ENCODE results near the gene IMPA2. TPM values are rescaled to one million over a fixed set of nuclear protein-coding genes. Genes with fewer than 3 reads are reported as not detected.
A peak's percentile ranks its signal among the peaks of the same experiment; 100 is the strongest.

IMPA2 gene
- total RNA-seq (2022) = 66.1 and 79.9 TPM in 2 replicates
- percentile 68 among the genes with signal in this experiment for Bru-seq, nascent RNA
- percentile 72 among the genes with signal in this experiment for BruChase-seq, experiment 1, labeled RNA remaining after a 2-hour chase
- percentile 69 among the genes with signal in this experiment for BruChase-seq, experiment 2, labeled RNA remaining after a 6-hour chase
- long read RNA-seq, transcript IMPA2-201 (8 exons, 1,534 nt) = major isoform, 83 of 95 reads
- long read RNA-seq, partial matches to known transcripts = 1 of 95 reads
- long read RNA-seq, other reads (novel, unspliced or antisense) = 9 of 95 reads

GRCh38 chr18:11981192-11981542 is at the start of gene IMPA2:
TSS of gene IMPA2 (plus strand) at chr18:11981507. CDS start at chr18:11981670, 163 bp downstream.
- peak within 1 kb of the TSS; percentile 97 for H3K27ac Mint-ChIP-seq (ENCODE audit: unreplicated experiment)
- Histone ChIP-seq H3K4me3 (ENCODE audit: low read depth, low read length) (peak within 1 kb of the TSS; percentile 85), H3K27me3 (replicated peaks; ENCODE audit: control insufficient read depth, insufficient read depth, low read length) (no peaks in the 10 kb centered on the region), H3K4me1 (peaks cover 22% of the 10 kb centered on the region), H3K36me3 (ENCODE audit: control insufficient read depth, insufficient read depth, low read length) (peaks cover 1% of the 10 kb centered on the region; the same call in 1 of the 2 replicates), H3K9me3 (no peaks in the 10 kb centered on the region)
- TF ChIP-seq CTCF (IDR thresholded peaks at IDR 0.05; ENCODE audit: insufficient read depth in 1 of 2, low read depth in 1 of 2, low read length in 1 of 2, severe bottlenecking in 1 of 2, unreplicated experiment in 1 of 2) = no peak
- no peaks in the 10 kb centered on the region for H3K27me3 Mint-ChIP-seq (ENCODE audit: insufficient read depth, unreplicated experiment)
- H3K9me3 Mint-ChIP-seq (ENCODE audit: unreplicated experiment) = no peaks in the 10 kb centered on the region
- no TSS peak for BruUV-seq (replicated peaks)
- H3K36me3 Mint-ChIP-seq (ENCODE audit: insufficient read depth, unreplicated experiment) = peaks cover 12% of the 10 kb centered on the region
- no peak for DNase-seq
- no peaks in the 10 kb centered on the region for H3K4me1 Mint-ChIP-seq (ENCODE audit: low read depth, unreplicated experiment)
- H3K4me3 Mint-ChIP-seq (ENCODE audit: unreplicated experiment) = peak within 1 kb of the TSS; percentile 92
- intact Hi-C loops (cut with micrococcal nuclease; ENCODE audit: unreplicated experiment) = loop anchor here (1.0 to 2.0 kb wide), 3 partner anchors 14 to 130 kb away; partner anchors contain the start of gene CHMP1B
- ChIA-PET CTCF (interaction anchor here (0.6 to 3.9 kb wide), 13 partner anchors 9 to 302 kb away, joined by 3 to 49 read pairs (median 6); no protein-coding TSS in a partner anchor), POLR2A (interaction anchor here (0.5 to 2.6 kb wide), 24 partner anchors 12 to 1019 kb away, joined by 3 to 35 read pairs (median 5); partner anchors contain the start of genes AFG3L2 and GNAL)

GRCh38 chr18:11932393-11932792 is 48.9 kb upstream of the IMPA2 start:
- peak in 1 of 2 experiments; percentile 33 for DNase-seq
- no TSS peak for BruUV-seq (replicated peaks)
- H3K36me3 ChIP-seq (ENCODE audit: control insufficient read depth, insufficient read depth, low read length) = no peaks in the 10 kb centered on the region
- H3K4me1 Mint-ChIP-seq (ENCODE audit: low read depth, unreplicated experiment) = no peaks in the 10 kb centered on the region
- H3K4me3 ChIP-seq (ENCODE audit: low read depth, low read length) = no peak overlapping the region
- H3K27me3 Mint-ChIP-seq (ENCODE audit: insufficient read depth, unreplicated experiment) = no peaks in the 10 kb centered on the region
- intact Hi-C loops (cut with micrococcal nuclease; ENCODE audit: unreplicated experiment) = loop anchor here (2.0 kb wide), 1 partner anchor 24 kb away; the partner anchor contains the start of gene MPPE1
- no peaks in the 10 kb centered on the region for H3K36me3 Mint-ChIP-seq (ENCODE audit: insufficient read depth, unreplicated experiment)
- H3K27me3 ChIP-seq (replicated peaks; ENCODE audit: control insufficient read depth, insufficient read depth, low read length) = no peaks in the 10 kb centered on the region
- H3K9me3 Mint-ChIP-seq (ENCODE audit: unreplicated experiment) = no peaks in the 10 kb centered on the region
- peaks cover 7% of the 10 kb centered on the region for H3K4me1 ChIP-seq
- no peaks in the 10 kb centered on the region for H3K9me3 ChIP-seq
- POLR2A ChIA-PET = interaction anchor here (1.4 kb wide), 1 partner anchor 48 kb away, joined by 3 read pairs; no protein-coding TSS in a partner anchor
- H3K27ac Mint-ChIP-seq (ENCODE audit: unreplicated experiment) = no peak overlapping the region
- no peak overlapping the region for H3K4me3 Mint-ChIP-seq (ENCODE audit: unreplicated experiment)
- TF ChIP-seq CTCF (IDR thresholded peaks at IDR 0.05; ENCODE audit: insufficient read depth in 1 of 2, low read depth in 1 of 2, low read length in 1 of 2, severe bottlenecking in 1 of 2, unreplicated experiment in 1 of 2) = no peak
- CTCF ChIA-PET = interaction anchor here (0.6 to 1.7 kb wide), 5 partner anchors 15 to 199 kb away, joined by 3 to 17 read pairs (median 4); no protein-coding TSS in a partner anchor

GRCh38 chr18:11937874-11938478 is 43.3 kb upstream of the IMPA2 start:
- intact Hi-C loops (cut with micrococcal nuclease; ENCODE audit: unreplicated experiment) = loop anchor here (1.0 to 5.0 kb wide), 4 partner anchors 42 to 281 kb away; no protein-coding TSS in a partner anchor
- no peaks in the 10 kb centered on the region for H3K9me3 Mint-ChIP-seq (ENCODE audit: unreplicated experiment)

More at GRCh38 chr18:11937874-11938478, 43.3 kb upstream of the IMPA2 start:
- no peak overlapping the region for H3K4me3 ChIP-seq (ENCODE audit: low read depth, low read length)
- H3K4me1 Mint-ChIP-seq (ENCODE audit: low read depth, unreplicated experiment) = no peaks in the 10 kb centered on the region
- no peaks in the 10 kb centered on the region for H3K27me3 ChIP-seq (replicated peaks; ENCODE audit: control insufficient read depth, insufficient read depth, low read length)
- ChIA-PET CTCF (interaction anchor here (0.7 to 2.8 kb wide), 12 partner anchors 9 to 101 kb away, joined by 3 to 62 read pairs (median 4); partner anchors contain the start of gene IMPA2), POLR2A (interaction anchor here (1.1 to 1.2 kb wide), 2 partner anchors 42 to 43 kb away, joined by 5 read pairs; partner anchors contain the start of gene IMPA2)
- DNase-seq = peak; percentile 67 to 83
- H3K36me3 Mint-ChIP-seq (ENCODE audit: insufficient read depth, unreplicated experiment) = peaks cover 6% of the 10 kb centered on the region
- no peaks in the 10 kb centered on the region for H3K27me3 Mint-ChIP-seq (ENCODE audit: insufficient read depth, unreplicated experiment)
- TF ChIP-seq CTCF (IDR thresholded peaks at IDR 0.05; ENCODE audit: insufficient read depth in 1 of 2, low read depth in 1 of 2, low read length in 1 of 2, severe bottlenecking in 1 of 2, unreplicated experiment in 1 of 2) = peak; percentile 76 to 79
- no peak overlapping the region for H3K4me3 Mint-ChIP-seq (ENCODE audit: unreplicated experiment)
- H3K4me1 ChIP-seq = no peaks in the 10 kb centered on the region; the same call in 1 of the 2 replicates
- no TSS peak for BruUV-seq (replicated peaks)
- H3K9me3 ChIP-seq = no peaks in the 10 kb centered on the region
- no peak overlapping the region for H3K27ac Mint-ChIP-seq (ENCODE audit: unreplicated experiment)
- H3K36me3 ChIP-seq (ENCODE audit: control insufficient read depth, insufficient read depth, low read length) = no peaks in the 10 kb centered on the region

Measured in Caco-2 (cell line).